ENCODE results near the gene PSTPIP2.

- TF ChIP-seq CTCF (IDR thresholded peaks at IDR 0.05) = no peak
- TF ChIP-seq POLR2A (IDR thresholded peaks at IDR 0.05) = no peak
Observed at GRCh38 chr18:46080156-46080555, 8.1 kb upstream of the PSTPIP2 start.

Measured in right lobe of liver (tissue), 4 donors.